Neuronal stem cell (in vitro differentiated cells): Measurements from ENCODE around the gene IVD.

ENCODE experiments used
- DNase-seq: peaks from one replicate; pipeline ENCODE4 v3.0.0-alpha.2; 2013; ENCODE audit warnings: low spot score
- H2AFZ ChIP-seq: one replicate; pipeline ENCODE4 v1.6.1; 2013; ENCODE audit warnings: mild to moderate bottlenecking, low read length, inconsistent platforms
- H2AK5ac ChIP-seq: 2 replicates; pipeline ENCODE4 v1.6.1; 2013; ENCODE audit warnings: low read depth, mild to moderate bottlenecking, inconsistent platforms, low read length, moderate library complexity, mixed read lengths
- H2BK120ac ChIP-seq: 2 replicates; pipeline ENCODE4 v1.6.1; 2013; ENCODE audit warnings: low read depth, mild to moderate bottlenecking, inconsistent platforms, low read length, moderate library complexity, mixed read lengths
- H2BK12ac ChIP-seq: one replicate; pipeline ENCODE4 v1.6.1; 2013; ENCODE audit warnings: low read length, inconsistent platforms
- H2BK15ac ChIP-seq: 2 replicates; pipeline ENCODE4 v1.6.1; 2013; ENCODE audit warnings: mild to moderate bottlenecking, low read length, inconsistent platforms, mixed read lengths
- H2BK5ac ChIP-seq: one replicate; pipeline ENCODE4 v1.6.1; 2013; ENCODE audit warnings: inconsistent platforms, mild to moderate bottlenecking, low read length, moderate library complexity
- H3K14ac ChIP-seq: one replicate; pipeline ENCODE4 v1.6.1; 2013; ENCODE audit warnings: low read length, inconsistent platforms
- H3K18ac ChIP-seq: 2 replicates; pipeline ENCODE4 v1.6.1; 2013; ENCODE audit warnings: low read length, inconsistent platforms
- H3K23ac ChIP-seq: 2 replicates; pipeline ENCODE4 v1.6.1; 2013; ENCODE audit warnings: low read depth, mild to moderate bottlenecking, mixed read lengths, low read length, inconsistent platforms; ENCODE audit not compliant: poor library complexity
- H3K27ac ChIP-seq: replicated peaks from 3 replicates; pipeline ENCODE4 v1.5.1; 2013; ENCODE audit warnings: low read length, inconsistent platforms
- H3K27me3 ChIP-seq, 3 experiments: 2 replicates each; pipeline ENCODE4 v1.6.1; 2013; ENCODE audit warnings: low read length in 3 of 3, mild to moderate bottlenecking in 2 of 3, inconsistent platforms in 1 of 3, low read depth in 1 of 3, mixed read lengths in 1 of 3, moderate library complexity in 1 of 3; ENCODE audit not compliant: control insufficient read depth in 3 of 3, insufficient read depth in 3 of 3
- H3K36me3 ChIP-seq, 2 donors: replicated peaks in 1 of 2; 2 replicates each; pipeline ENCODE4 v1.6.1; 2013; ENCODE audit warnings: low read length in 2 of 2; ENCODE audit not compliant: control insufficient read depth in 2 of 2, insufficient read depth in 2 of 2
- H3K4ac ChIP-seq: 2 replicates; pipeline ENCODE4 v1.6.1; 2013; ENCODE audit warnings: inconsistent platforms, mild to moderate bottlenecking, low read length, moderate library complexity
- H3K4me1 ChIP-seq, 2 donors: 1 replicate in 1 of 2; 2 replicates in 1 of 2; pipeline ENCODE4 v1.6.1; 2013; ENCODE audit warnings: low read length in 2 of 2, low read depth in 1 of 2; ENCODE audit not compliant: control insufficient read depth in 2 of 2, insufficient read depth in 1 of 2
- H3K4me2 ChIP-seq: one replicate; pipeline ENCODE4 v1.6.1; 2013; ENCODE audit warnings: mild to moderate bottlenecking, low read length, inconsistent platforms; ENCODE audit not compliant: insufficient read depth, poor library complexity, severe bottlenecking
- H3K4me3 ChIP-seq, 2 donors: 2 replicates each; pipeline ENCODE4 v1.5.1; 2013; ENCODE audit warnings: low read length in 2 of 2, mild to moderate bottlenecking in 2 of 2, inconsistent platforms in 1 of 2, moderate library complexity in 1 of 2
- H3K79me1 ChIP-seq: one replicate; pipeline ENCODE4 v1.6.1; 2013; ENCODE audit warnings: low read depth, mild to moderate bottlenecking, inconsistent platforms, low read length, moderate library complexity
- H3K9ac ChIP-seq: one replicate; pipeline ENCODE4 v1.6.1; 2013; ENCODE audit warnings: mild to moderate bottlenecking, low read depth, low read length, inconsistent platforms; ENCODE audit not compliant: poor library complexity
- H3K9me3 ChIP-seq, 2 donors: replicated peaks in 1 of 2; 2 replicates each; pipeline versions ENCODE3 to v1.6.1; 2013; ENCODE audit warnings: low read length in 2 of 2, mild to moderate bottlenecking in 2 of 2, inconsistent platforms in 1 of 2, low read depth in 1 of 2, mixed read lengths in 1 of 2, moderate library complexity in 1 of 2; ENCODE audit not compliant: control insufficient read depth in 2 of 2, insufficient read depth in 1 of 2
- H4K8ac ChIP-seq: one replicate; pipeline ENCODE4 v1.6.1; 2013; ENCODE audit warnings: low read depth, mild to moderate bottlenecking, inconsistent platforms, low read length, moderate library complexity
- H4K91ac ChIP-seq: one replicate; pipeline ENCODE4 v1.6.1; 2013; ENCODE audit warnings: low read length, low read depth, mild to moderate bottlenecking, inconsistent platforms; ENCODE audit not compliant: poor library complexity
- WGBS, 2 donors: extraction: QIAGEN DNeasy Blood & Tissue Kit; methylation state at CpG; one replicate each; pipeline ENCODE4 v1.1.7; 2013; ENCODE audit warnings: missing lambda C conversion rate in 2 of 2, mixed read lengths in 1 of 2; ENCODE audit not compliant: insufficient read length in 2 of 2, insufficient replicate concordance in 1 of 2; ENCODE audit errors: extremely low coverage in 2 of 2; 5-methylcytosine and 5-hydroxymethylcytosine counted together

The IVD gene

DNA sequence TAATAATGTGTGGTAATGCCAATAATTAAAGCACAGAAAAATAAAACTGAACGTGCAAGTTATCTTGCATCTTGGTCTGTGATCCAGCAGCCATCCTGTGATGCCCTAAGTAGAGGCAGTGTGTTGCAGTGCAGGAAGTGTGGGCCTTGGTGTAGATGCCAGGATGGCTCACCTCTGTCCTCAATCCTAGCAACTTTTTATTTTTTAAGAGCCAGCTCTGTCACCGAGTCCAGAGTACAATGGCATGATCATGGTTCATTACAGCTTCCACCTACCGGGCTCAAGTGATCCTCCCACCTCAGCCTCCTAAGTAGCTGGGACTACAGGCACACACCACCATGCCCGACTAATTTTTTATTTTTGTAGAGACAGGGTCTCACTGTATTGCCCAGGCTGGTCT is 42.8 kb downstream of the IVD start:
- H3K9ac ChIP-seq: no peak overlapping the region
- H2AFZ ChIP-seq: no peak overlapping the region
- no peak overlapping the region for H3K23ac ChIP-seq
- no peaks in the 10 kb centered on the region for H3K9me3 ChIP-seq
- no peak overlapping the region for H3K4me2 ChIP-seq
- no peak overlapping the region for H3K4ac ChIP-seq
- H4K8ac ChIP-seq: no peak overlapping the region
- H2BK5ac ChIP-seq: no peak overlapping the region
- no peak overlapping the region for H2BK15ac ChIP-seq
- H3K27ac ChIP-seq: no peak overlapping the region
- H2BK120ac ChIP-seq: no peak overlapping the region
- peaks cover 27 to 35% of the 10 kb centered on the region in 2 donors for H3K4me1 ChIP-seq
- H2BK12ac ChIP-seq: no peak overlapping the region
- H3K18ac ChIP-seq: no peak overlapping the region
- peaks cover 6% of the 10 kb centered on the region for H3K79me1 ChIP-seq
- no peak overlapping the region for H4K91ac ChIP-seq
- no peaks in the 10 kb centered on the region for H3K27me3 ChIP-seq
- H3K4me3 ChIP-seq: no peak overlapping the region
- no CpG with 5 or more reads among the region's 4 CpGs for WGBS, 2 donors
- no peak for DNase-seq
- H3K14ac ChIP-seq: no peak overlapping the region
- H3K36me3 ChIP-seq: peaks cover 0 to 7% of the 10 kb centered on the region in 2 donors
- H2AK5ac ChIP-seq: no peak overlapping the region

DNA sequence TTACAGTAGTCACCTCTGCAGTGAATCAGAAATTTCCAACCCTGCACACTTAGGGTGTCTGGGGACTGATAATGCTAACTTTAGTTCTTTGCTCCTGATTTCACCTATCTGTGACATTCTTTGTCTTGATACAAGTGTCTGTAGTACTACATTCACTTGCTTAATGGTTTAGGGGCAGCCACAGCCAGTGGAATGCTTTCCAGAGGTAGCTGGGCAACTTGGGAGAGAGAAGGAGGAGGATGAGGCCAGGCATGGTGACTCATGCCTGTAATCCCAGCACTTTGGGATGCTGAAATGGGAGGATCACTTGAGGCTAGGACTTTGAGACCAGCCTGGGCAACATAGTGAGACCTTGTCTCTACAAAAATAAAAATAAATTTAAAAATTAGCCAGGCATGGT is 43.7 kb downstream of the IVD start:
- no peak overlapping the region for H3K27ac ChIP-seq
- no peak overlapping the region for H2AK5ac ChIP-seq

GRCh38 chr15:40450047-40450446 is 44.5 kb downstream of the IVD start:
- Histone ChIP-seq H2AK5ac (no peak overlapping the region), H3K36me3 (peaks cover 0 to 7% of the 10 kb centered on the region in 2 donors), H3K4me2 (no peak overlapping the region), H3K14ac (no peak overlapping the region), H2BK12ac (no peak overlapping the region), H3K9me3 (no peaks in the 10 kb centered on the region), H3K27me3 (no peaks in the 10 kb centered on the region), H3K9ac (no peak overlapping the region), H2BK120ac (no peak overlapping the region), H3K18ac (no peak overlapping the region), H2AFZ (no peak overlapping the region), H3K27ac (no peak overlapping the region), H3K4me3 (no peak overlapping the region), H4K8ac (no peak overlapping the region), H3K23ac (no peak overlapping the region), H4K91ac (no peak overlapping the region), H2BK5ac (no peak overlapping the region), H3K4me1 (peaks cover 11 to 32% of the 10 kb centered on the region in 2 donors), H3K79me1 (peaks cover 6% of the 10 kb centered on the region), H2BK15ac (no peak overlapping the region), H3K4ac (no peak overlapping the region)
- no peak for DNase-seq
- no CpG with 5 or more reads among the region's 2 CpGs for WGBS, 2 donors

More for the DNA sequence above, 43.7 kb downstream of the IVD start:
- Histone ChIP-seq H3K4me2 (no peak overlapping the region), H3K4me3 (no peak overlapping the region), H2BK12ac (no peak overlapping the region), H3K9ac (no peak overlapping the region), H3K27me3 (no peaks in the 10 kb centered on the region), H4K91ac (no peak overlapping the region), H2BK120ac (no peak overlapping the region), H3K9me3 (no peaks in the 10 kb centered on the region), H3K23ac (no peak overlapping the region), H2AFZ (no peak overlapping the region), H4K8ac (no peak overlapping the region), H3K4ac (no peak overlapping the region), H2BK15ac (no peak overlapping the region), H3K18ac (no peak overlapping the region), H3K14ac (no peak overlapping the region), H3K4me1 (peaks cover 19 to 32% of the 10 kb centered on the region in 2 donors), H2BK5ac (no peak overlapping the region), H3K36me3 (peaks cover 0 to 7% of the 10 kb centered on the region in 2 donors), H3K79me1 (peaks cover 6% of the 10 kb centered on the region)
- no peak for DNase-seq

DNA sequence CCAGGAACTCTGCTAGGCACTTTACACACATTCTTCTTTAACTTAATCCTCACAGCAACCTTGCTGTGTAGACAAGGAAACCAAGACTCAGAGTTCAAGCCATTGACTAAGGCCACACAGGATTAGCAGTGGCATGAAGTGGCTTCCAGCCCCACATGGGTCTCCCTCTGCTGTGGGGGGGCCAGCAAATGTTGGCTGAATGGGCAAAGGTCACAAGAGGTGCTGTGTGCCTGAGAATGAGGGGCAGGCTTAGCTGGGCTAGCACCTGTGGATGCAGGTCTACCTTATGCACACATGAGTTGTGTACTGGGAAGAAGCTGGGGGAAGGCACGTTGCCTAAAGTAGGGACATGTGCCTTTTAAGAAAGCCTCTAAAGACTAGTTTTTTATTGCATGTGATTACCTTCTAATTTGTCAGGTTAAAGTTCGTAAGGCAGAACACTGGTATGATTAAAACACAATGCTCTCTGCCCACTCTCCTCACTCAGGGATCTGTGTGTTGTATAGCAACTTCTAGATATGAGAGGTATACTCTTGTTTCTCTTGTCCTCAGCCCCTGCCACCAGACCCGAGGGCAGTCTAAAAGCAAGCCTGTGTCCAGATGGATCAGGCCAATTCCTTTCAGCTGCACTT is 46.0 kb downstream of the IVD start:
- H2BK12ac ChIP-seq: no peak overlapping the region
- peaks cover 8% of the 10 kb centered on the region for H3K79me1 ChIP-seq

More for the DNA sequence above, 46.0 kb downstream of the IVD start:
- Histone ChIP-seq H2BK120ac (no peak overlapping the region), H3K18ac (no peak overlapping the region), H3K27me3 (no peaks in the 10 kb centered on the region), H2BK5ac (no peak overlapping the region), H3K14ac (no peak overlapping the region), H3K4me1 (peaks cover 0 to 29% of the 10 kb centered on the region in 2 donors), H2BK15ac (no peak overlapping the region), H3K4me2 (no peak overlapping the region), H4K8ac (no peak overlapping the region), H2AFZ (no peak overlapping the region), H3K9me3 (no peaks in the 10 kb centered on the region), H3K4ac (no peak overlapping the region), H3K4me3 (no peak overlapping the region), H3K36me3 (peaks cover 0 to 7% of the 10 kb centered on the region in 2 donors), H2AK5ac (no peak overlapping the region), H3K27ac (no peak overlapping the region), H4K91ac (no peak overlapping the region), H3K23ac (no peak overlapping the region), H3K9ac (no peak overlapping the region)
- DNase-seq: no peak
- no CpG with 5 or more reads among the region's 3 CpGs for WGBS, 2 donors
